ENCODE results near the gene LGALS3BP. TPM values are rescaled to one million over a fixed set of nuclear protein-coding genes. Genes with fewer than 3 reads are reported as not detected.
A peak's percentile ranks its signal among the peaks of the same experiment; 100 is the strongest.

Gene LGALS3BP
- total and polyA plus RNA-seq, 2 of the 4 experiments (the other 2 are of a cell fraction): 33.7 to 273 TPM

- H2BK20ac ChIP-seq (ENCODE audit: low read depth, low read length): no peak overlapping the region
- POLR2A ChIA-PET (ENCODE audit: unreplicated experiment): no interaction called here
- peak; percentile 22; the same call in 1 of the 2 replicates for ATAC-seq (ENCODE audit: low read depth)
- TF ChIP-seq FOS (IDR thresholded peaks at IDR 0.05; ENCODE audit: low read depth, low read length): no peak
- TF ChIP-seq MXI1 (IDR thresholded peaks at IDR 0.05; ENCODE audit: borderline replicate concordance, low read depth, low read length): no peak
- TF ChIP-seq, protein P1, sequence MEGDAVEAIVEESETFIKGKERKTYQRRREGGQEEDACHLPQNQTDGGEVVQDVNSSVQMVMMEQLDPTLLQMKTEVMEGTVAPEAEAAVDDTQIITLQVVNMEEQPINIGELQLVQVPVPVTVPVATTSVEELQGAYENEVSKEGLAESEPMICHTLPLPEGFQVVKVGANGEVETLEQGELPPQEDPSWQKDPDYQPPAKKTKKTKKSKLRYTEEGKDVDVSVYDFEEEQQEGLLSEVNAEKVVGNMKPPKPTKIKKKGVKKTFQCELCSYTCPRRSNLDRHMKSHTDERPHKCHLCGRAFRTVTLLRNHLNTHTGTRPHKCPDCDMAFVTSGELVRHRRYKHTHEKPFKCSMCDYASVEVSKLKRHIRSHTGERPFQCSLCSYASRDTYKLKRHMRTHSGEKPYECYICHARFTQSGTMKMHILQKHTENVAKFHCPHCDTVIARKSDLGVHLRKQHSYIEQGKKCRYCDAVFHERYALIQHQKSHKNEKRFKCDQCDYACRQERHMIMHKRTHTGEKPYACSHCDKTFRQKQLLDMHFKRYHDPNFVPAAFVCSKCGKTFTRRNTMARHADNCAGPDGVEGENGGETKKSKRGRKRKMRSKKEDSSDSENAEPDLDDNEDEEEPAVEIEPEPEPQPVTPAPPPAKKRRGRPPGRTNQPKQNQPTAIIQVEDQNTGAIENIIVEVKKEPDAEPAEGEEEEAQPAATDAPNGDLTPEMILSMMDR (conservative IDR thresholded peaks at IDR 0.05; ENCODE audit: low read depth, low read length): no peak
- TF ChIP-seq MAFK (IDR thresholded peaks at IDR 0.05; ENCODE audit: low read depth, low read length): no peak
- no peak for TF ChIP-seq USF2 (IDR thresholded peaks at IDR 0.05; ENCODE audit: low read depth, low read length)
- TF ChIP-seq, protein P2, sequence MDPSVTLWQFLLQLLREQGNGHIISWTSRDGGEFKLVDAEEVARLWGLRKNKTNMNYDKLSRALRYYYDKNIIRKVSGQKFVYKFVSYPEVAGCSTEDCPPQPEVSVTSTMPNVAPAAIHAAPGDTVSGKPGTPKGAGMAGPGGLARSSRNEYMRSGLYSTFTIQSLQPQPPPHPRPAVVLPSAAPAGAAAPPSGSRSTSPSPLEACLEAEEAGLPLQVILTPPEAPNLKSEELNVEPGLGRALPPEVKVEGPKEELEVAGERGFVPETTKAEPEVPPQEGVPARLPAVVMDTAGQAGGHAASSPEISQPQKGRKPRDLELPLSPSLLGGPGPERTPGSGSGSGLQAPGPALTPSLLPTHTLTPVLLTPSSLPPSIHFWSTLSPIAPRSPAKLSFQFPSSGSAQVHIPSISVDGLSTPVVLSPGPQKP (IDR thresholded peaks at IDR 0.05; ENCODE audit: borderline replicate concordance, low read depth, low read length): no peak
- no peak for TF ChIP-seq CHD1 (IDR thresholded peaks at IDR 0.05; ENCODE audit: low read depth, low read length)
- TF ChIP-seq POLR2A (IDR thresholded peaks at IDR 0.05; ENCODE audit: low read depth, low read length): no peak
- no peak for TF ChIP-seq RFX5 (IDR thresholded peaks at IDR 0.05; ENCODE audit: low read depth, low read length)
- no peak for TF ChIP-seq CEBPB (IDR thresholded peaks at IDR 0.05; ENCODE audit: low read depth, low read length)
- TF ChIP-seq BHLHE40 (IDR thresholded peaks at IDR 0.05; ENCODE audit: low read depth, low read length): no peak
- no peak for TF ChIP-seq SMC3 (IDR thresholded peaks at IDR 0.05; ENCODE audit: low read depth, low read length)
- TF ChIP-seq NFE2L2 (IDR thresholded peaks at IDR 0.05; ENCODE audit: low read depth, low read length): no peak
- no peak for TF ChIP-seq RCOR1 (IDR thresholded peaks at IDR 0.05; ENCODE audit: insufficient replicate concordance, low read length)
- no peak for TF ChIP-seq RAD21 (IDR thresholded peaks at IDR 0.05; ENCODE audit: low read length)
Measured at GRCh38 chr17:78962345-78962983, 17.3 kb downstream of the LGALS3BP start.

More at GRCh38 chr17:78962345-78962983, 17.3 kb downstream of the LGALS3BP start:
- H2AK9ac ChIP-seq (replicated peaks; ENCODE audit: low read depth, low read length, poor library complexity): peak overlapping the region; percentile 5
- H3K14ac ChIP-seq (replicated peaks; ENCODE audit: low read depth, low read length): peak overlapping the region; percentile 62; the same call in 1 of the 2 replicates
- in situ Hi-C loops (cut with MboI; ENCODE audit: low sequenced_read_pairs) (loop anchor here (25.0 kb wide), 1 partner anchor 475 kb away; no protein-coding TSS in a partner anchor), intact Hi-C loops (cut with micrococcal nuclease) (no loop called here), dilution Hi-C loops (cut with HindIII; ENCODE audit: low sequenced_read_pairs, unreplicated experiment) (no loop called here)
- H3K9ac ChIP-seq (ENCODE audit: low read depth, low read length): no peak overlapping the region
- BruUV-seq (replicated peaks): no TSS peak
- no peak overlapping the region for H3K4me3 ChIP-seq (ENCODE audit: insufficient read depth, low read depth, low read length)
- no peak overlapping the region for H4K91ac ChIP-seq (ENCODE audit: insufficient read depth, low read depth, low read length)
- H3K79me1 ChIP-seq (ENCODE audit: low read depth in 1 of 2, low read length in 2 of 2): no peaks in the 10 kb centered on the region; a peak in 1 of 4 replicates
- H3K4me2 ChIP-seq (ENCODE audit: low read depth, low read length): no peak overlapping the region
- no peak overlapping the region for H3K18ac ChIP-seq (ENCODE audit: low read depth, low read length)
- H2AK5ac ChIP-seq (ENCODE audit: low read depth, low read length): peak overlapping the region; percentile 60; the same call in 1 of the 2 replicates
- H3K27me3 ChIP-seq (ENCODE audit: control insufficient read depth, insufficient read depth, low read length): no peaks in the 10 kb centered on the region
- H2BK120ac ChIP-seq (ENCODE audit: low read depth, low read length): no peak overlapping the region
- WGBS, 2 experiments (ENCODE audit: extremely low coverage in 2 of 2, insufficient read length in 1 of 2): 88% methylated on average over 8 of the region's 19 CpGs; no CpG with 5 or more reads in 1 of the 2 experiments
- no peak overlapping the region for H3K4ac ChIP-seq (ENCODE audit: low read depth, low read length)
- no peak overlapping the region for H3K56ac ChIP-seq (ENCODE audit: extremely low read depth, insufficient read depth, low read length)
- peak; percentile 24 for DNase-seq
- H4K8ac ChIP-seq (ENCODE audit: low read depth in 2 of 2, low read length in 2 of 2): peak overlapping the region in 1 of 2 experiments; percentile 25; a peak in 1 of 4 replicates
- no peaks in the 10 kb centered on the region for H3K9me3 ChIP-seq (ENCODE audit: control insufficient read depth, insufficient read depth, low read length)
- H3K23ac ChIP-seq (ENCODE audit: low read depth, low read length): no peak overlapping the region
- H2BK5ac ChIP-seq (ENCODE audit: low read depth, low read length, poor library complexity, severe bottlenecking): no peak overlapping the region
- H3K9me1 ChIP-seq (ENCODE audit: insufficient read depth, low read length): no peaks in the 10 kb centered on the region
- H2AFZ ChIP-seq (replicated peaks; ENCODE audit: low read length, poor library complexity): peak overlapping the region; percentile 26
- no peak overlapping the region; the same call in 2 of the 3 replicates for H2BK15ac ChIP-seq (ENCODE audit: low read depth, low read length)
- peaks cover 7% of the 10 kb centered on the region for H3K4me1 ChIP-seq (ENCODE audit: control insufficient read depth, insufficient read depth, low read length)
- no peak overlapping the region for H3K27ac ChIP-seq (ENCODE audit: insufficient read depth, low read length)
- CTCF ChIA-PET: no interaction called here
- no peaks in the 10 kb centered on the region for H4K20me1 ChIP-seq (ENCODE audit: insufficient read depth, low read length)
- peaks cover 4% of the 10 kb centered on the region; the same call in 1 of the 2 replicates for H3K36me3 ChIP-seq (ENCODE audit: control insufficient read depth, insufficient read depth, low read length)
- H4K5ac ChIP-seq (ENCODE audit: low read depth, low read length): no peak overlapping the region
